CD8-positive, alpha-beta memory T cell (primary cell): ENCODE results near the gene SLC35A1. TPM values are rescaled to one million over a fixed set of nuclear protein-coding genes. Genes with fewer than 3 reads are reported as not detected.

Experiments
- CTCF ChIA-PET: fragments of 350-600 bp; sonication (Branson Sonifier 250); formaldehyde crosslinking; loops from one replicate; lab custom pipeline; 2021; ENCODE audit warnings: antibody characterized with exemption; lab: Charles Lee
- POLR2A ChIA-PET: fragments of 350-600 bp; sonication (Branson Sonifier 250); formaldehyde crosslinking; loops from one replicate; lab custom pipeline; 2021; ENCODE audit warnings: antibody characterized with exemption; lab: Charles Lee
- DNase-seq, 5 donors: peaks; one replicate each; pipeline versions ENCODE4 v3.0.0 to v3.0.0-alpha.2; 2020 to 2022; ENCODE audit warnings: mixed read lengths in 1 of 5
- H3K27ac ChIP-seq: one replicate; pipeline ENCODE4 v1.7.0; 2013; ENCODE audit warnings: low read depth, mild to moderate bottlenecking, low read length, moderate library complexity
- H3K27me3 ChIP-seq: 2 replicates; pipeline ENCODE4 v1.7.0; 2013; ENCODE audit warnings: low read length, mild to moderate bottlenecking; ENCODE audit not compliant: insufficient read depth, poor library complexity, severe bottlenecking
- H3K36me3 ChIP-seq: 2 replicates; pipeline ENCODE4 v1.7.0; 2013; ENCODE audit warnings: mild to moderate bottlenecking, low read length, moderate library complexity; ENCODE audit not compliant: insufficient read depth
- H3K4me1 ChIP-seq: 2 replicates; pipeline ENCODE4 v1.7.0; 2013; ENCODE audit warnings: mild to moderate bottlenecking, low read length, moderate library complexity; ENCODE audit not compliant: insufficient read depth
- H3K4me3 ChIP-seq: 2 replicates; pipeline ENCODE4 v1.7.0; 2013; ENCODE audit warnings: mild to moderate bottlenecking, low read length
- H3K9me3 ChIP-seq: 2 replicates; pipeline ENCODE4 v1.7.0; 2013; ENCODE audit warnings: mild to moderate bottlenecking, low read length
- H3K27ac Mint-ChIP-seq, 8 donors: one replicate each; pipeline ENCODE4 v1.8.0; 2020 to 2021; ENCODE audit warnings: mixed read lengths in 8 of 8, mild to moderate bottlenecking in 6 of 8, inconsistent platforms in 3 of 8, moderate library complexity in 3 of 8
- H3K27me3 Mint-ChIP-seq, 2 donors: one replicate each; pipeline ENCODE4 v1.8.0; 2020 to 2021; ENCODE audit warnings: mixed read lengths in 2 of 2, mild to moderate bottlenecking in 1 of 2, moderate library complexity in 1 of 2
- H3K36me3 Mint-ChIP-seq, 3 donors: one replicate each; pipeline ENCODE4 v1.8.0; 2020 to 2021; ENCODE audit warnings: mixed read lengths in 3 of 3, inconsistent platforms in 1 of 3, mild to moderate bottlenecking in 1 of 3
- H3K4me1 Mint-ChIP-seq, 3 donors: one replicate each; pipeline ENCODE4 v1.8.0; 2020 to 2021; ENCODE audit warnings: mixed read lengths in 3 of 3, inconsistent platforms in 1 of 3, mild to moderate bottlenecking in 1 of 3
- H3K4me3 Mint-ChIP-seq, 7 donors: one replicate each; pipeline ENCODE4 v1.8.0; 2020 to 2021; ENCODE audit warnings: mixed read lengths in 7 of 7, mild to moderate bottlenecking in 6 of 7, moderate library complexity in 4 of 7, inconsistent platforms in 2 of 7
- H3K9me3 Mint-ChIP-seq, 5 donors: one replicate each; pipeline ENCODE4 v1.8.0; 2020 to 2022; ENCODE audit warnings: mixed read lengths in 5 of 5, mild to moderate bottlenecking in 3 of 5, moderate library complexity in 2 of 5, inconsistent platforms in 1 of 5
- polyA plus RNA-seq: library from polyadenylated mRNA; unstranded; fragments of 300-500 nt; fragmentation: Illumina TruSeq; gene quantifications from one replicate; pipeline ENCODE4 v1.2.3, GENCODE V29; 2021
- total RNA-seq, 2 experiments: library from RNA; stranded (reverse); gene quantifications; one replicate each; pipeline ENCODE4 v1.2.3, GENCODE V29; 2021

Gene SLC35A1
- total and polyA plus RNA-seq, 3 experiments from 2014 or later, result 11.1 to 28.3 (median 11.4) TPM

DNA sequence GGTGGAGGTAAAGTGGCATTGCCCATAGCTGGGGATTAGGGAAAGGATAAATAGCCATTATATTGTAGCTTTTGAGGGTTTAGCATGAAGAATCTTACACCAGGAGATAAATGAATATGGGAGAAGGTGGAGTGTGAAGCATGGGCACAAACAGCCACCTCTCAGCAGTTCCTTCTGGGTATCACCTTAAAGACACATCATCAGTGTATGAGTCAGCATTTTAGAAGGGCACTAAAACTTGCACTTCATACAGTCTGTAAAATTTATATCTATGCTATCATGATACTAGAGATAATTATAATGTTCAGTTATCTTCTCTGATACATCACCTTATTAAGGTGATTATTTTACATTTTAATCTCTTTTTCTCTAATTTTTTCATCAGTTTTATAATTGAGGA is 25.3 kb downstream of the SLC35A1 start:
- POLR2A ChIA-PET, result no interaction called here
- Mint-ChIP-seq H3K4me3 (no peak overlapping the region), H3K4me1 (peaks cover 1 to 7% (median 3%) of the 10 kb centered on the region in 3 donors), H3K36me3 (peaks cover 1 to 38% (median 9%) of the 10 kb centered on the region in 3 donors), H3K27ac (peak overlapping the region in 1 of 8 donors; percentile 78), H3K9me3 (no peaks in the 10 kb centered on the region), H3K27me3 (no peaks in the 10 kb centered on the region)
- H3K27ac ChIP-seq, result no peak overlapping the region
- CTCF ChIA-PET, result no interaction called here
- H3K27me3 ChIP-seq, result no peaks in the 10 kb centered on the region
- peaks cover 13% of the 10 kb centered on the region for H3K36me3 ChIP-seq
- H3K4me3 ChIP-seq, result no peak overlapping the region
- H3K4me1 ChIP-seq, result no peaks in the 10 kb centered on the region
- H3K9me3 ChIP-seq, result no peaks in the 10 kb centered on the region
- no peak for DNase-seq

DNA sequence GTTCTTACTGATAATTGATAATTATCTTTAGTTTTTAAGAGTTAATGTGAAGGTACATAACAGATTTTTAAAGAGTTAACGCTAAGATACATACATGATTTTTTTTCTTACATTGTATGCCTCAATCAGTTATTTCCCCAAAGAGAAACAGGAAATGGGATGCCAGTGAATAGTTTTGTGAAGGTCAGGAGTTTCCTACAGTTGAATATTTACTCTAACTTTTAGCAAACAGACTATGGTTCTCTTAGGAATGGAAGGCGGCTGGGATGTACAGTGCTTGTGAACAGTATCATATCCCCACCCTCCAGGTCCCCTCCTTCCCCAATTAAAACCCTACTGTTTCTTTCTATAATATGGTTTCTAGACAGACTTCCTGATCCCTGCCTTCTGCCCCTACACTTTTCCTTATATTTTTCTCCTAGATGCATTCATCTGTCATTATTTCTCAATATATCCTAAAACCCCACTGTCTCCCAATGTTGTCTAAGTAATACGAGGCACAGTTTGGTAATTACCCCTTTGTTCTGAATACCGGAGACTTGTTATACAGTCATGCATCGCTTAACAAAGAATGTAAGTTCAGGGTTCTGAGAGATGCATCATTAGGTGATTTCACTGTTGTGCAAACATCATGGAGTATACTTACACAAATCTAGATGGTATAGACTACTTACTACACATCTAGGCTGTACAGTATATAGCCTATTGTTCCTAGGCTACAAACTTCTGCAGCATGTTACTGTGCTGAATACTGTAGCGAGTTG is 29.2 kb downstream of the SLC35A1 start:
- DNase-seq, result no peak
- Mint-ChIP-seq H3K36me3 (peaks cover 0 to 58% (median 13%) of the 10 kb centered on the region in 3 donors), H3K4me1 (peaks cover 0 to 7% (median 4%) of the 10 kb centered on the region in 3 donors), H3K9me3 (no peaks in the 10 kb centered on the region), H3K27me3 (no peaks in the 10 kb centered on the region), H3K27ac (peak overlapping the region in 2 of 8 donors; percentile 15 to 64), H3K4me3 (no peak overlapping the region)
- no peaks in the 10 kb centered on the region for H3K9me3 ChIP-seq
- POLR2A ChIA-PET, result no interaction called here
- H3K27ac ChIP-seq, result no peak overlapping the region
- H3K36me3 ChIP-seq, result peaks cover 18% of the 10 kb centered on the region
- H3K4me1 ChIP-seq, result no peaks in the 10 kb centered on the region
- H3K27me3 ChIP-seq, result no peaks in the 10 kb centered on the region
- H3K4me3 ChIP-seq, result no peak overlapping the region
- CTCF ChIA-PET, result no interaction called here

- Histone ChIP-seq H3K36me3 (peaks cover 18% of the 10 kb centered on the region), H3K4me3 (no peak overlapping the region), H3K27ac (no peak overlapping the region), H3K4me1 (no peaks in the 10 kb centered on the region), H3K9me3 (no peaks in the 10 kb centered on the region), H3K27me3 (no peaks in the 10 kb centered on the region)
- ChIA-PET CTCF (no interaction called here), POLR2A (no interaction called here)
- Mint-ChIP-seq H3K9me3 (no peaks in the 10 kb centered on the region), H3K27me3 (no peaks in the 10 kb centered on the region), H3K27ac (peak overlapping the region in 3 of 8 donors; percentile 53 to 80 (median 72)), H3K36me3 (peaks cover 0 to 68% (median 12%) of the 10 kb centered on the region in 3 donors), H3K4me3 (no peak overlapping the region), H3K4me1 (peaks cover 0 to 8% (median 4%) of the 10 kb centered on the region in 3 donors)
- no peak for DNase-seq
Observed at GRCh38 chr6:87504441-87504840, 31.7 kb downstream of the SLC35A1 start.

DNA sequence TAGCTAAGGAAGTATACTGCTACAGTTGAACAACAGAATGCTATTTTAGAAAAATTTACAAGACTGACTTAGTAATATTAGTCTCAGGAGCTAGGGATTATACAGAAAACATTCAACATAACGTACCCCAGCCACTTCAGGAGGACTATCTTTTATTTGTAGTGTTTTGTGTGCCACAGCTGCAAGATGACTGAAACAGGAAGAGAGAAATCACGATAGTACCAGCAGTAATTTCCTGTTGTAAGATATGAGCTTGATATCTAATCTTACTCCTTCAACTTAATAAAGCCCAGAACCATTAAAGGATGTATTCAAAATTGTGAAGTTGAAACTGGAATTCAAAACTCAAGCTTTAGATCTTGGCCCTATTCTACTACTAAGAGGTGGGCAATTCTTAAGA is 42.1 kb downstream of the SLC35A1 start:
- DNase-seq, result no peak
- no peak overlapping the region for H3K4me3 Mint-ChIP-seq
- Histone ChIP-seq H3K4me3 (no peak overlapping the region), H3K27me3 (no peaks in the 10 kb centered on the region), H3K36me3 (peaks cover 41% of the 10 kb centered on the region), H3K4me1 (no peaks in the 10 kb centered on the region), H3K27ac (no peak overlapping the region), H3K9me3 (no peaks in the 10 kb centered on the region)
- no peaks in the 10 kb centered on the region for H3K27me3 Mint-ChIP-seq
- H3K27ac Mint-ChIP-seq, result peak overlapping the region in 6 of 8 donors; percentile 36 to 81 (median 62)
- CTCF ChIA-PET, result interaction anchor here (0.9 kb wide), 1 partner anchor 37 kb away, joined by 3 read pairs; no protein-coding TSS in a partner anchor
- H3K36me3 Mint-ChIP-seq, result peaks cover 0 to 88% (median 23%) of the 10 kb centered on the region in 3 donors
- POLR2A ChIA-PET, result interaction anchor here (0.6 kb wide), 1 partner anchor 26 kb away, joined by 3 read pairs; no protein-coding TSS in a partner anchor
- H3K4me1 Mint-ChIP-seq, result peaks cover 6 to 9% (median 7%) of the 10 kb centered on the region in 3 donors
- H3K9me3 Mint-ChIP-seq, result no peaks in the 10 kb centered on the region

- H3K27me3 Mint-ChIP-seq, result no peaks in the 10 kb centered on the region
- ChIA-PET POLR2A (no interaction called here), CTCF (no interaction called here)
- H3K27ac Mint-ChIP-seq, result peak overlapping the region in 1 of 8 donors; percentile 47
- H3K4me3 Mint-ChIP-seq, result no peak overlapping the region
- H3K4me1 Mint-ChIP-seq, result peaks cover 6 to 9% (median 7%) of the 10 kb centered on the region in 3 donors
- no peaks in the 10 kb centered on the region for H3K4me1 ChIP-seq
- no peak for DNase-seq
- H3K27me3 ChIP-seq, result no peaks in the 10 kb centered on the region
- H3K27ac ChIP-seq, result no peak overlapping the region
- no peaks in the 10 kb centered on the region for H3K9me3 Mint-ChIP-seq
- H3K36me3 Mint-ChIP-seq, result peaks cover 0 to 86% (median 23%) of the 10 kb centered on the region in 3 donors
- H3K4me3 ChIP-seq, result no peak overlapping the region
- H3K36me3 ChIP-seq, result peaks cover 43% of the 10 kb centered on the region
- no peaks in the 10 kb centered on the region for H3K9me3 ChIP-seq
Observed at GRCh38 chr6:87518453-87518852, 45.7 kb downstream of the SLC35A1 start.

DNA sequence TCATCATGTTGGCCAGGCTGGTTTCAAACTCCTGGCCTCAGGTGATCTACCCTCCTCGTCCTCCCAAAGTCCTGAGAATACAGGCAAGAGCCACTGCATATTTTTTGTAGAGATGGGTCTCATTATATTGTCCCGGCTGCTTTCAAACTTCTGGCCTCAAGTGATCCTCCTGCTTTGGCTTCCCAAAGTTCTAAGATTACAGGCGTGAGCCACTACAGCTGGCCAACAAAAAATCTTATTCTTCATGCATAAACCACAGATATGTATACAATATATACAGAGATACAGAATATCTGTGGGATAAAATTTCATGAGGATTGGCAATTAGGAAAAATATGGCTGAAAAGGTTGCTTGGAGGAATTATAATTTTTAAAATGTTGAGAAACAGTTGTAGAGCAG is 49.9 kb downstream of the SLC35A1 start:
- no peaks in the 10 kb centered on the region for H3K4me1 ChIP-seq
- no peak overlapping the region for H3K27ac ChIP-seq
- H3K36me3 ChIP-seq, result peaks cover 32% of the 10 kb centered on the region
- H3K4me3 ChIP-seq, result no peak overlapping the region
- H3K4me1 Mint-ChIP-seq, result peaks cover 5 to 7% (median 6%) of the 10 kb centered on the region in 3 donors
- peaks cover 4 to 77% (median 19%) of the 10 kb centered on the region in 3 donors for H3K36me3 Mint-ChIP-seq
- peak overlapping the region in 2 of 8 donors; percentile 17 for H3K27ac Mint-ChIP-seq
- no peak for DNase-seq
- ChIA-PET POLR2A (no interaction called here), CTCF (no interaction called here)
- H3K27me3 Mint-ChIP-seq, result no peaks in the 10 kb centered on the region
- no peaks in the 10 kb centered on the region for H3K27me3 ChIP-seq
- H3K4me3 Mint-ChIP-seq, result no peak overlapping the region
- no peaks in the 10 kb centered on the region for H3K9me3 Mint-ChIP-seq
- no peaks in the 10 kb centered on the region for H3K9me3 ChIP-seq

GRCh38 chr6:87529221-87529620 is 56.4 kb downstream of the SLC35A1 start:
- H3K36me3 ChIP-seq, result peaks cover 15% of the 10 kb centered on the region
- H3K27me3 Mint-ChIP-seq, result no peaks in the 10 kb centered on the region
- H3K4me3 ChIP-seq, result no peak overlapping the region
- H3K9me3 ChIP-seq, result no peaks in the 10 kb centered on the region
- H3K9me3 Mint-ChIP-seq, result no peaks in the 10 kb centered on the region
- no peaks in the 10 kb centered on the region for H3K4me1 ChIP-seq
- H3K27me3 ChIP-seq, result no peaks in the 10 kb centered on the region
- CTCF ChIA-PET, result no interaction called here
- no peak for DNase-seq
- H3K27ac ChIP-seq, result no peak overlapping the region
- POLR2A ChIA-PET, result no interaction called here
- no peak overlapping the region for H3K4me3 Mint-ChIP-seq
- H3K27ac Mint-ChIP-seq, result peak overlapping the region in 5 of 8 donors; percentile 4 to 80 (median 56)
- H3K36me3 Mint-ChIP-seq, result peaks cover 6 to 67% (median 9%) of the 10 kb centered on the region in 3 donors
- peaks cover 20 to 25% (median 24%) of the 10 kb centered on the region in 3 donors for H3K4me1 Mint-ChIP-seq

- no peak overlapping the region for H3K27ac ChIP-seq
- peaks cover 4 to 63% (median 11%) of the 10 kb centered on the region in 3 donors for H3K36me3 Mint-ChIP-seq
- H3K4me1 Mint-ChIP-seq, result peaks cover 9 to 20% (median 10%) of the 10 kb centered on the region in 3 donors
- DNase-seq, result no peak
- ChIA-PET CTCF (no interaction called here), POLR2A (no interaction called here)
- no peaks in the 10 kb centered on the region for H3K9me3 ChIP-seq
- H3K4me3 Mint-ChIP-seq, result no peak overlapping the region
- peaks cover 0 to 2% (median 0%) of the 10 kb centered on the region in 5 donors for H3K9me3 Mint-ChIP-seq
- H3K4me3 ChIP-seq, result no peak overlapping the region
- H3K4me1 ChIP-seq, result no peaks in the 10 kb centered on the region
- no peaks in the 10 kb centered on the region for H3K27me3 ChIP-seq
- peaks cover 11% of the 10 kb centered on the region for H3K36me3 ChIP-seq
- peak overlapping the region in 2 of 8 donors; percentile 31 to 70 for H3K27ac Mint-ChIP-seq
- H3K27me3 Mint-ChIP-seq, result no peaks in the 10 kb centered on the region
Observed at GRCh38 chr6:87534377-87535047, 61.7 kb downstream of the SLC35A1 start.
